AML-193 (cell line): ENCODE data around the gene CPNE9.
A peak's percentile ranks its signal among the peaks of the same experiment; 100 is the strongest.

Experiments used
- DNase-seq, 2 experiments: peaks; one replicate each; lab custom pipeline; 2025; lab: John Stamatoyannopoulos, UW

CPNE9 gene

GRCh38 chr3:9778143-9779074, 74.8 kb downstream of the CPNE9 start:
- peak; percentile 21 to 34 for DNase-seq

- peak; percentile 17 to 50 for DNase-seq
Observed at GRCh38 chr3:9779075-9779593, 75.5 kb downstream of the CPNE9 start.
